CD4-positive, alpha-beta memory T cell (primary cell): ENCODE measurements around the gene TGFA. TPM values are rescaled to one million over a fixed set of nuclear protein-coding genes. Genes with fewer than 3 reads are reported as not detected.

Source experiments
- CTCF ChIA-PET: fragments of 350-600 bp; sonication (Branson Sonifier 250); formaldehyde crosslinking; loops from one replicate; lab custom pipeline; 2021; ENCODE audit warnings: inconsistent platforms; ENCODE audit not compliant: partially characterized antibody; lab: Charles Lee
- POLR2A ChIA-PET: fragments of 350-600 bp; sonication (Branson Sonifier 250); formaldehyde crosslinking; loops from one replicate; lab custom pipeline; 2021; ENCODE audit not compliant: partially characterized antibody; lab: Charles Lee
- DNase-seq, 5 donors: peaks; one replicate each; pipeline versions ENCODE4 v3.0.0 to v3.0.0-alpha.2; 2020 to 2022; ENCODE audit warnings: mixed read lengths in 1 of 5
- H3K27ac ChIP-seq: one replicate; pipeline ENCODE4 v1.7.0; 2013; ENCODE audit warnings: low read depth, low read length
- H3K27me3 ChIP-seq: 2 replicates; pipeline ENCODE4 v1.7.0; 2013; ENCODE audit warnings: mild to moderate bottlenecking, low read length, moderate library complexity; ENCODE audit not compliant: insufficient read depth
- H3K36me3 ChIP-seq: 2 replicates; pipeline ENCODE4 v1.7.0; 2013; ENCODE audit warnings: mild to moderate bottlenecking, low read length, moderate library complexity; ENCODE audit not compliant: insufficient read depth
- H3K4me1 ChIP-seq: 2 replicates; pipeline ENCODE4 v1.7.0; 2013; ENCODE audit warnings: mild to moderate bottlenecking, low read length, moderate library complexity; ENCODE audit not compliant: insufficient read depth
- H3K4me3 ChIP-seq, 2 donors: one replicate each; pipeline ENCODE4 v1.7.0; 2013; ENCODE audit warnings: low read length in 2 of 2, mild to moderate bottlenecking in 1 of 2
- H3K9me3 ChIP-seq, 2 donors: one replicate each; pipeline ENCODE4 v1.7.0; 2013; ENCODE audit warnings: low read length in 2 of 2, control low read depth in 1 of 2; ENCODE audit not compliant: control insufficient read depth in 1 of 2
- H3K27ac Mint-ChIP-seq, 7 donors: one replicate each; pipeline ENCODE4 v1.8.0; 2020 to 2021; ENCODE audit warnings: mixed read lengths in 7 of 7, mild to moderate bottlenecking in 6 of 7, inconsistent platforms in 3 of 7, moderate library complexity in 3 of 7
- H3K27me3 Mint-ChIP-seq, 2 donors: one replicate each; pipeline ENCODE4 v1.8.0; 2020 to 2021; ENCODE audit warnings: mixed read lengths in 2 of 2
- H3K36me3 Mint-ChIP-seq, 2 donors: one replicate each; pipeline ENCODE4 v1.8.0; 2020 to 2021; ENCODE audit warnings: mixed read lengths in 2 of 2, inconsistent platforms in 1 of 2, mild to moderate bottlenecking in 1 of 2
- H3K4me1 Mint-ChIP-seq, 4 donors: one replicate each; pipeline ENCODE4 v1.8.0; 2020 to 2021; ENCODE audit warnings: mixed read lengths in 4 of 4, mild to moderate bottlenecking in 1 of 4
- H3K4me3 Mint-ChIP-seq, 8 donors: one replicate each; pipeline ENCODE4 v1.8.0; 2020 to 2021; ENCODE audit warnings: mixed read lengths in 8 of 8, mild to moderate bottlenecking in 7 of 8, moderate library complexity in 6 of 8, inconsistent platforms in 3 of 8
- H3K9me3 Mint-ChIP-seq, 8 donors: one replicate each; pipeline ENCODE4 v1.8.0; 2020 to 2021; ENCODE audit warnings: mixed read lengths in 8 of 8, mild to moderate bottlenecking in 5 of 8, inconsistent platforms in 3 of 8, moderate library complexity in 1 of 8
- intact Hi-C: fragments of 100-400 bp; cut with micrococcal nuclease; formaldehyde crosslinking; loops from one replicate; pipeline ENCODE4 v1.15.1; 2023
- polyA plus RNA-seq, 2 donors: library from polyadenylated mRNA; unstranded; fragments of 300-500 nt; fragmentation: Illumina TruSeq; gene quantifications; one replicate each; pipeline ENCODE4 v1.2.3, GENCODE V29; 2021
- total RNA-seq, 2 experiments: library from RNA; stranded (reverse); gene quantifications; one replicate each; pipeline ENCODE4 v1.2.3, GENCODE V29; 2021

The TGFA gene
- total and polyA plus RNA-seq, 4 experiments from 2014 or later: 0.46 to 4.2 (median 2.3) TPM

GRCh38 chr2:70509565-70509964 is 44.1 kb downstream of the TGFA start:
- H3K27me3 ChIP-seq: no peaks in the 10 kb centered on the region
- POLR2A ChIA-PET: no interaction called here
- Mint-ChIP-seq H3K27ac (peak overlapping the region in 1 of 7 donors; percentile 36), H3K4me3 (no peak overlapping the region), H3K36me3 (no peaks in the 10 kb centered on the region), H3K4me1 (no peaks in the 10 kb centered on the region), H3K9me3 (no peaks in the 10 kb centered on the region), H3K27me3 (peaks cover 0 to 1% of the 10 kb centered on the region in 2 donors)
- CTCF ChIA-PET: no interaction called here
- H3K4me3 ChIP-seq: no peak overlapping the region
- intact Hi-C loops: no loop called here
- H3K9me3 ChIP-seq: no peaks in the 10 kb centered on the region
- no peaks in the 10 kb centered on the region for H3K4me1 ChIP-seq
- H3K36me3 ChIP-seq: no peaks in the 10 kb centered on the region
- no peak overlapping the region for H3K27ac ChIP-seq
- no peak for DNase-seq

DNA sequence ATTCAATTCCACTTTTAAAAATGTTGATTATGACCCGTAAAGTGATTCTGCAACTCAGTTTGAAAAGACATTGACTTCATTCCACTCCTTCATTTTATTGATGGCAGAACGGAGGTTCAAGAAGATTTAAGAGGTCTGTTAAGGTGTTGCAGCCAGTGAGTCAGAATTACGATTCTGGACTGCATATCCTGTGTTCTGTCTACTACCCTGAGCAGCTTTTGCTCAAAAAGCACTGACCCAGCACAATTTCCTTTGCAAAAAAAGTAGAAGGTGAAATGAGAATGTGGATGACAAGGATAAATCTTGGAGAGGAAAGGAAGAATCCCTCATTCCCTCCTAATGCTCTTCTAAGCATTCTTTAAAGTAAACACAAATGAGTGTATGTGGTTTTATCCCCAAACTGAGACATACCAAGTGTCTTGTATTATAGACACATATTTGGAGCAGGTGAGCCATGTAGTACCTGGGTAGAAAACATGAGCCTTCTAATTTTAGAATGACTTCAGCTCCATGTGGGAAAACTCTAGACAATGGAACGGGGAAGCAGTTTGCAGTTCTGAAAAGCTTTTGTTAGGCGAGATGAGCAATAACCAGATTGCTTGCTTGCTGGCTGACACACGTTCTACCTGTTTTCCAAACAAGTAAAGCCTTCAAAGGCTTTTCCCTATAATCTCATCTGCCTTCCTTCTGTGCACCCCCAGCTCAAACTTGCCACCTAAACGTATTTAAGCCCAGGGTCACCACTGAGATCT is 44.7 kb downstream of the TGFA start:
- ChIA-PET POLR2A (no interaction called here), CTCF (no interaction called here)
- Histone ChIP-seq H3K4me3 (no peak overlapping the region), H3K27ac (no peak overlapping the region), H3K36me3 (no peaks in the 10 kb centered on the region), H3K4me1 (no peaks in the 10 kb centered on the region), H3K27me3 (no peaks in the 10 kb centered on the region), H3K9me3 (no peaks in the 10 kb centered on the region)
- Mint-ChIP-seq H3K9me3 (no peaks in the 10 kb centered on the region), H3K36me3 (no peaks in the 10 kb centered on the region), H3K4me1 (no peaks in the 10 kb centered on the region), H3K27ac (no peak overlapping the region), H3K27me3 (peaks cover 0 to 1% of the 10 kb centered on the region in 2 donors), H3K4me3 (no peak overlapping the region)
- DNase-seq: no peak
- intact Hi-C loops: no loop called here

DNA sequence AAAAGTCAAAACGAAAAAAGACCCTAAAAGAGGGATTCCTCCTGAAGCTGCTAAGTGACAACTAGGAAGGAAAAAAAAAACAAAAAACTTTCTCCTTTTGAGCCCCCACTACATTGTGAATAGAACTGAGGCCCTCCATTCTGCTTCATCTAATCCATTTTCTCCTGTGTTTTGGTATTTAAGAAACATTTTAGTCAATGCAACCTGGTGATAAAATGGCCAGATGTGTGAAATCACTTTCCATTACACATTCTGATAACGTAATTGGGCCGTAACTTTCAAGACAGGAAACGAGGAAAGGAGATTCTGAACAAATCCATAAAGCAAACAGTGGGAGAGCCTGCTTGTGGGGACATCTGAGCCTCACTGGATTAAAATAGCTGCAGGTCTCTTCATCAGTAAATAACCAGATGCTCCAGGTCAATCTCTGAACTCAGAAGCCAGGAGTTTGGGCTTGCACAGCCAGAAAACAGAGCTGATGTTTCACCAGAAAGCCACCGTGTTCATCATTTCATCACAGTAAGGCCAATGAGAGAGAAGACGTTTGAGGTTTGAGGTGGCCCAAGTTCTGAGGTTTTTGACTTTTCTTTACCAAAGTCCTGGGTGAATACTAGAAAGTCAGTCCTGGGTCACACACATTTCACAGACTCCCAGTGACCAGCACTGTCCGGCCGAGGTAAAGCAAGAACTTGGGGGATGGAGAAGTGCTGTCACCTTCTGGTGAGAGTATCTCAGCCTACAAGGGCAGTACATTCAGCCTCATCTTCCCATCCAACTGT is 47.8 kb downstream of the TGFA start:
- H3K4me3 Mint-ChIP-seq: no peak overlapping the region
- H3K36me3 Mint-ChIP-seq: no peaks in the 10 kb centered on the region
- H3K27me3 Mint-ChIP-seq: peaks cover 0 to 5% of the 10 kb centered on the region in 2 donors
- intact Hi-C loops: no loop called here
- Histone ChIP-seq H3K9me3 (no peaks in the 10 kb centered on the region), H3K4me1 (no peaks in the 10 kb centered on the region), H3K27me3 (no peaks in the 10 kb centered on the region), H3K36me3 (no peaks in the 10 kb centered on the region), H3K27ac (no peak overlapping the region), H3K4me3 (no peak overlapping the region)
- no peaks in the 10 kb centered on the region for H3K9me3 Mint-ChIP-seq
- DNase-seq: no peak
- POLR2A ChIA-PET: no interaction called here
- CTCF ChIA-PET: no interaction called here
- no peak overlapping the region for H3K27ac Mint-ChIP-seq
- H3K4me1 Mint-ChIP-seq: no peaks in the 10 kb centered on the region

DNA sequence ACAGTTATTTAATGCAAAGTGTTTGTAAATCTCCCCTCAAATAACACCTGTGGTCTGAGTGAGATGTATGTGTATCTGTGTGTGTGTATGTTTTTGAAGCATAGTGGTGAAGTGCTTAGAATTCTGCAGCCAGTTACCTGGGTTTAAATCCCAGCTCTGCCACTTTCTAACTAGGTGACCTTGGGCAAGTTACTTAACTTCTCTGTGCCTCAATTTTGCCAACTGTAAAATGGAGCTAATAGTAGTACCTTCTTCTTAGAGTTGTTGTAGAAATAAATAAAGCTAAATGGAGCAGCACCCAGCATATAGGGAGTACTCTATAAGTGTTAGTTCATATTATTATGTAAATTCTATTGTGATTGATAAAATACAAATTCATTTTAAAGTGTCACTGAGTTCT is 48.9 kb downstream of the TGFA start:
- ChIA-PET CTCF (no interaction called here), POLR2A (interaction anchor here (0.7 to 1.0 kb wide), 2 partner anchors 11 to 64 kb away, joined by 3 read pairs; no protein-coding TSS in a partner anchor)
- no peaks in the 10 kb centered on the region for H3K9me3 ChIP-seq
- peaks cover 0 to 5% of the 10 kb centered on the region in 2 donors for H3K27me3 Mint-ChIP-seq
- no peaks in the 10 kb centered on the region for H3K4me1 ChIP-seq
- no peaks in the 10 kb centered on the region for H3K36me3 ChIP-seq
- no peak overlapping the region for H3K4me3 Mint-ChIP-seq
- no peak for DNase-seq
- H3K9me3 Mint-ChIP-seq: no peaks in the 10 kb centered on the region
- no peak overlapping the region for H3K27ac Mint-ChIP-seq
- H3K27ac ChIP-seq: no peak overlapping the region
- intact Hi-C loops: no loop called here
- H3K27me3 ChIP-seq: no peaks in the 10 kb centered on the region
- H3K4me3 ChIP-seq: no peak overlapping the region
- no peaks in the 10 kb centered on the region for H3K4me1 Mint-ChIP-seq
- no peaks in the 10 kb centered on the region for H3K36me3 Mint-ChIP-seq

DNA sequence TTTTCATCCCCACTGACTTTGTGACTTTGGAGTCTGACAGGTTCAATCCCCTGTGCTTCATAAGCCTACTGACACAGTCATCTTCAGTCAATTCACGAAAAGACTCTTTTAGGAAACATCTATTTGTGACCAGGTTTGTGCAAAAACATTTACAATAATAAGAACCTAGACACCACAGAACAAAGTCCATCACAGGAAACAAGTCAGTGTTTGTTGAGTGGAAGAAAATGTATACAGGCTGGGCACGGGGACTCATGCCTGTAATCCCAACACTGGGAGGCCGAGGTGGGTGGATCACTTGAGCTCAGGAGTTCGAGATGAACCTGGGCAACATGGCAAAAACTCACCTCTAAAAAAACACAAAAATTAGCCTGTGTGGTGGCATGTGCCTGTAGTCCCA is 49.7 kb downstream of the TGFA start:
- Histone ChIP-seq H3K4me3 (no peak overlapping the region), H3K27me3 (no peaks in the 10 kb centered on the region), H3K36me3 (no peaks in the 10 kb centered on the region), H3K9me3 (no peaks in the 10 kb centered on the region), H3K27ac (no peak overlapping the region), H3K4me1 (no peaks in the 10 kb centered on the region)
- H3K27ac Mint-ChIP-seq: no peak overlapping the region
- intact Hi-C loops: no loop called here
- H3K4me1 Mint-ChIP-seq: no peaks in the 10 kb centered on the region
- POLR2A ChIA-PET: interaction anchor here (1.0 kb wide), 1 partner anchor 12 kb away, joined by 3 read pairs; no protein-coding TSS in a partner anchor
- CTCF ChIA-PET: no interaction called here
- no peaks in the 10 kb centered on the region for H3K36me3 Mint-ChIP-seq
- H3K4me3 Mint-ChIP-seq: no peak overlapping the region
- DNase-seq: no peak
- H3K27me3 Mint-ChIP-seq: peaks cover 0 to 5% of the 10 kb centered on the region in 2 donors
- H3K9me3 Mint-ChIP-seq: peaks cover 0 to 4% (median 0%) of the 10 kb centered on the region in 8 donors

GRCh38 chr2:70501728-70502127 is 51.9 kb downstream of the TGFA start:
- POLR2A ChIA-PET: no interaction called here
- Histone ChIP-seq H3K27me3 (no peaks in the 10 kb centered on the region), H3K4me1 (no peaks in the 10 kb centered on the region), H3K4me3 (no peak overlapping the region), H3K9me3 (no peaks in the 10 kb centered on the region), H3K36me3 (no peaks in the 10 kb centered on the region), H3K27ac (no peak overlapping the region)
- H3K27me3 Mint-ChIP-seq: peaks cover 6 to 7% of the 10 kb centered on the region in 2 donors
- no peak overlapping the region for H3K27ac Mint-ChIP-seq
- H3K36me3 Mint-ChIP-seq: peaks cover 0 to 2% of the 10 kb centered on the region in 2 donors
- H3K9me3 Mint-ChIP-seq: peaks cover 0 to 4% (median 0%) of the 10 kb centered on the region in 8 donors
- CTCF ChIA-PET: no interaction called here
- no peak overlapping the region for H3K4me3 Mint-ChIP-seq
- intact Hi-C loops: no loop called here
- peaks cover 0 to 3% (median 0%) of the 10 kb centered on the region in 4 donors for H3K4me1 Mint-ChIP-seq
- no peak for DNase-seq

- Mint-ChIP-seq H3K9me3 (peaks cover 0 to 4% (median 0%) of the 10 kb centered on the region in 8 donors), H3K27ac (no peak overlapping the region), H3K4me1 (peaks cover 0 to 3% (median 0%) of the 10 kb centered on the region in 4 donors), H3K4me3 (no peak overlapping the region), H3K36me3 (peaks cover 0 to 3% of the 10 kb centered on the region in 2 donors), H3K27me3 (peaks cover 10% of the 10 kb centered on the region in 2 donors)
- Histone ChIP-seq H3K9me3 (no peaks in the 10 kb centered on the region), H3K27ac (no peak overlapping the region), H3K4me3 (no peak overlapping the region), H3K4me1 (no peaks in the 10 kb centered on the region), H3K27me3 (no peaks in the 10 kb centered on the region), H3K36me3 (no peaks in the 10 kb centered on the region)
- DNase-seq: no peak
- intact Hi-C loops: no loop called here
- ChIA-PET CTCF (no interaction called here), POLR2A (interaction anchor here (0.7 kb wide), 1 partner anchor 62 kb away, joined by 3 read pairs; no protein-coding TSS in a partner anchor)
These were observed 52.4 kb downstream of the TGFA start for GRCh38 chr2:70501215-70501614.
